ENCODE data around the gene C6.

Gene C6

GRCh38 chr5:41182666-41183065 lies 30.7 kb downstream of the C6 start:
- Histone ChIP-seq H3K9me3 (ENCODE audit: control insufficient read depth, insufficient read depth, low read depth, low read length) (no peaks in the 10 kb centered on the region), H3K27ac (ENCODE audit: extremely low read depth, low read depth, low read length) (no peak overlapping the region), H3K4me3 (ENCODE audit: low read depth, low read length) (no peak overlapping the region), H3K4me1 (ENCODE audit: control insufficient read depth, insufficient read depth, low read length) (no peaks in the 10 kb centered on the region), H3K36me3 (ENCODE audit: control insufficient read depth in 2 of 2, insufficient read depth in 1 of 2, low read length in 2 of 2) (no peaks in the 10 kb centered on the region)
- ChIA-PET CTCF (no interaction called here), POLR2A (no interaction called here)
- TF ChIP-seq ZNF423 (tag by site-specific recombination; IDR thresholded peaks at IDR 0.05) (no peak), ZNF184 (tag by site-specific recombination; IDR thresholded peaks at IDR 0.05) (no peak), ZNF214 (tag by site-specific recombination; IDR thresholded peaks at IDR 0.05; ENCODE audit: borderline replicate concordance) (no peak), ZFP69B (tag by site-specific recombination; IDR thresholded peaks at IDR 0.05) (no peak), ZSCAN4 (tag by site-specific recombination; IDR thresholded peaks at IDR 0.05) (no peak), ZNF596 (tag by site-specific recombination; IDR thresholded peaks at IDR 0.05) (no peak), BCL11A (tag by site-specific recombination; IDR thresholded peaks at IDR 0.05; ENCODE audit: low read depth) (no peak)

- H3K9me3 ChIP-seq (ENCODE audit: control insufficient read depth, insufficient read depth, low read depth, low read length): no peaks in the 10 kb centered on the region
- H3K27ac ChIP-seq (ENCODE audit: extremely low read depth, low read depth, low read length): no peak overlapping the region
- ChIA-PET POLR2A (no interaction called here), CTCF (no interaction called here)
- H3K4me1 ChIP-seq (ENCODE audit: control insufficient read depth, insufficient read depth, low read length): no peaks in the 10 kb centered on the region
- no peaks in the 10 kb centered on the region for H3K36me3 ChIP-seq (ENCODE audit: control insufficient read depth in 2 of 2, insufficient read depth in 1 of 2, low read length in 2 of 2)
- no peak overlapping the region for H3K4me3 ChIP-seq (ENCODE audit: low read depth, low read length)
- TF ChIP-seq ZNF335 (tag by site-specific recombination; conservative IDR thresholded peaks at IDR 0.05) (no peak), ZNF214 (tag by site-specific recombination; IDR thresholded peaks at IDR 0.05; ENCODE audit: borderline replicate concordance) (no peak), ZNF501 (tag by site-specific recombination; IDR thresholded peaks at IDR 0.05) (no peak), HOXD13 (CRISPR knock-in tag; IDR thresholded peaks at IDR 0.05; ENCODE audit: borderline replicate concordance) (no peak), ZXDB (tag by site-specific recombination; IDR thresholded peaks at IDR 0.05) (no peak), ZNF560 (tag by site-specific recombination; IDR thresholded peaks at IDR 0.05; ENCODE audit: borderline replicate concordance) (no peak), ZNF114 (tag by site-specific recombination; IDR thresholded peaks at IDR 0.05) (no peak), ZNF777 (tag by site-specific recombination; IDR thresholded peaks at IDR 0.05; ENCODE audit: borderline replicate concordance) (no peak), ZNF423 (tag by site-specific recombination; IDR thresholded peaks at IDR 0.05) (no peak), ZNF596 (tag by site-specific recombination; IDR thresholded peaks at IDR 0.05) (no peak), BCL11B (tag by site-specific recombination; IDR thresholded peaks at IDR 0.05; ENCODE audit: low read depth) (no peak), ZNF18 (tag by site-specific recombination; IDR thresholded peaks at IDR 0.05) (no peak), ZNF776 (tag by site-specific recombination; IDR thresholded peaks at IDR 0.05; ENCODE audit: borderline replicate concordance) (no peak), ZBTB8A (tag by site-specific recombination; IDR thresholded peaks at IDR 0.05) (no peak)
These were observed 31.4 kb downstream of the C6 start for GRCh38 chr5:41181691-41182564.

- H3K36me3 ChIP-seq (ENCODE audit: control insufficient read depth in 2 of 2, insufficient read depth in 1 of 2, low read length in 2 of 2): no peaks in the 10 kb centered on the region
- H3K9me3 ChIP-seq (ENCODE audit: control insufficient read depth, insufficient read depth, low read depth, low read length): no peaks in the 10 kb centered on the region
- POLR2A ChIA-PET: no interaction called here
- H3K4me1 ChIP-seq (ENCODE audit: control insufficient read depth, insufficient read depth, low read length): no peaks in the 10 kb centered on the region
- no peak overlapping the region for H3K27ac ChIP-seq (ENCODE audit: extremely low read depth, low read depth, low read length)
- H3K4me3 ChIP-seq (ENCODE audit: low read depth, low read length): no peak overlapping the region
- CTCF ChIA-PET: no interaction called here
- TF ChIP-seq ZNF664 (tag by site-specific recombination; IDR thresholded peaks at IDR 0.05): no peak
- TF ChIP-seq ZNF677 (tag by site-specific recombination; IDR thresholded peaks at IDR 0.05): no peak
- TF ChIP-seq ZNF701 (tag by site-specific recombination; IDR thresholded peaks at IDR 0.05): no peak
- no peak for TF ChIP-seq PATZ1 (tag by site-specific recombination; IDR thresholded peaks at IDR 0.05)
- no peak for TF ChIP-seq ZNF19 (tag by site-specific recombination; IDR thresholded peaks at IDR 0.05; ENCODE audit: low read depth)
- TF ChIP-seq ZBTB49 (tag by site-specific recombination; IDR thresholded peaks at IDR 0.05; ENCODE audit: low read depth): no peak
These were observed 36.4 kb downstream of the C6 start for GRCh38 chr5:41176952-41177351.

Measured in HEK293 (cell line).